ENCODE data around the gene COL25A1.

DNA sequence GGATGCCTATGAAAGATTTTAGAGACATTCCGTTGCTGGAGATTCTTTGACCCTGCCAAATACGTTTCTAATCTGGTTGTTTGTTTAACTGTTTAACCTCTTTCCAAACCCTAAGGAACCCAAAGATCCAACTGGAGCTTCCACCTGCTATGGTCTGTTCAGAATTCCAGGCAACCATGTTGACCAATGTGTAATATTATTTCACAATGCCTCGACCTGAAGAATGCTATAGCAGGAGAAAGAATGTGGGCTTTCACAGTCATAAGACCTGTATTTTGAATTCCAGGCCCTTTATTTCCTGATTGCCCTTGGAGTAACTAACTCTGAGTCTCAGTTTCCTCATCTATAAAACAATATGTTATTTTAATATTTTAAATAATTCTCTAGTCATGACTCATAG lies 90.8 kb downstream of the COL25A1 start:
- TF ChIP-seq EZH2 (IDR thresholded peaks at IDR 0.05), result no peak
- TF ChIP-seq POLR2AphosphoS5 (IDR thresholded peaks at IDR 0.05; ENCODE audit: borderline replicate concordance, low read depth, low read length), result no peak
- no peak for TF ChIP-seq FOXP2 (optimal IDR thresholded peaks at IDR 0.05; ENCODE audit: control extremely low read depth, extremely low read length, insufficient read depth)
